Prostate gland (tissue), 2 donors: ENCODE data around the gene RNPEPL1.

Experiments
- CTCF ChIP-seq, 4 experiments: fragments of 200-600 bp in 2 of 4; fragments of 450-650 bp in 2 of 4; sonication (generic) in 2 of 4; IDR thresholded peaks; 1 replicate in 3 of 4; 2 replicates in 1 of 4; pipeline ENCODE4 v1.5.1; 2016 to 2019; ENCODE audit warnings: antibody characterized with exemption in 4 of 4, mild to moderate bottlenecking in 2 of 4, moderate library complexity in 2 of 4
- POLR2AphosphoS5 ChIP-seq: sonication (generic); formaldehyde crosslinking; IDR thresholded peaks from one replicate; pipeline ENCODE4 v1.6.1; 2017; ENCODE audit warnings: antibody characterized with exemption

- TF ChIP-seq CTCF (IDR thresholded peaks at IDR 0.05) (no peak), POLR2AphosphoS5 (no peak)
These were observed 12.6 kb upstream of the RNPEPL1 start for GRCh38 chr2:240555541-240556250.
